ENCODE data around the gene PDZRN4.
"Not testable (repeated sequence)": the region's sequence is repeated elsewhere in the genome, so short reads cannot be mapped to it uniquely, and the experiment has no call there.

Gene PDZRN4

GRCh38 chr12:41287500-41288141 is 99.5 kb downstream of the PDZRN4 start:
- no peak for DNase-seq

- no peak for DNase-seq
Observed at GRCh38 chr12:41288142-41288811, 100.2 kb downstream of the PDZRN4 start.

- no peak for DNase-seq
Observed at GRCh38 chr12:41289501-41289900, 101.4 kb downstream of the PDZRN4 start.

GRCh38 chr12:41293011-41293410 is 104.9 kb downstream of the PDZRN4 start:
- DNase-seq: no peak

- DNase-seq: no peak
Observed at GRCh38 chr12:41293461-41293860, 105.3 kb downstream of the PDZRN4 start.

- no peak for DNase-seq
Observed at GRCh38 chr12:41302979-41303403, 114.9 kb downstream of the PDZRN4 start.

- no peak for DNase-seq
Observed at GRCh38 chr12:41304526-41304925, 116.4 kb downstream of the PDZRN4 start.

GRCh38 chr12:41310367-41310766 is 122.2 kb downstream of the PDZRN4 start:
- DNase-seq: no peak

GRCh38 chr12:41311883-41312282 is 123.8 kb downstream of the PDZRN4 start:
- no peak for DNase-seq

GRCh38 chr12:41312451-41312850 is 124.3 kb downstream of the PDZRN4 start:
- not testable (repeated sequence) for DNase-seq

- no peak for DNase-seq
Observed at GRCh38 chr12:41325336-41325735, 137.2 kb downstream of the PDZRN4 start.

- no peak for DNase-seq
Observed at GRCh38 chr12:41327096-41327895, 139.2 kb downstream of the PDZRN4 start.

- no peak for DNase-seq
Observed at GRCh38 chr12:41333974-41334373, 145.9 kb downstream of the PDZRN4 start.

- DNase-seq: no peak
Observed at GRCh38 chr12:41334390-41334789, 146.3 kb downstream of the PDZRN4 start.

- no peak for DNase-seq
Observed at GRCh38 chr12:41336041-41336549, 148.0 kb downstream of the PDZRN4 start.

GRCh38 chr12:41339784-41340183 is 151.7 kb downstream of the PDZRN4 start:
- DNase-seq: no peak

- DNase-seq: no peak
Observed at GRCh38 chr12:41344776-41345470, 156.8 kb downstream of the PDZRN4 start.

- DNase-seq: no peak
Observed at GRCh38 chr12:41348198-41348597, 160.1 kb downstream of the PDZRN4 start.

- no peak for DNase-seq
Observed at GRCh38 chr12:41356181-41356580, 168.1 kb downstream of the PDZRN4 start.

- no peak for DNase-seq
Observed at GRCh38 chr12:41361738-41362137, 173.6 kb downstream of the PDZRN4 start.

- no peak for DNase-seq
Observed at GRCh38 chr12:41362510-41362909, 174.4 kb downstream of the PDZRN4 start.

- no peak for DNase-seq
Observed at GRCh38 chr12:41362931-41363330, 174.8 kb downstream of the PDZRN4 start.

- DNase-seq: no peak
Observed at GRCh38 chr12:41364211-41364610, 176.1 kb downstream of the PDZRN4 start.

Data from stimulated activated CD4-positive, alpha-beta T cell treated with anti-CD3 and anti-CD28 coated beads, Interleukin-2, amount 100 ng/mL, for 24 hours (primary cell).